HG03135 (cell line): ENCODE data around the gene CDH3.
"Not testable (repeated sequence)": the region's sequence is repeated elsewhere in the genome, so short reads cannot be mapped to it uniquely, and the experiment has no call there.

Experiments used
- ATAC-seq: cut with Tn5 transposase; IDR thresholded peaks from one replicate; pipeline ENCODE4 v1.9.1; 2021; ENCODE audit warnings: mild to moderate bottlenecking, moderate library complexity; ENCODE audit not compliant: unreplicated experiment

CDH3 gene

DNA sequence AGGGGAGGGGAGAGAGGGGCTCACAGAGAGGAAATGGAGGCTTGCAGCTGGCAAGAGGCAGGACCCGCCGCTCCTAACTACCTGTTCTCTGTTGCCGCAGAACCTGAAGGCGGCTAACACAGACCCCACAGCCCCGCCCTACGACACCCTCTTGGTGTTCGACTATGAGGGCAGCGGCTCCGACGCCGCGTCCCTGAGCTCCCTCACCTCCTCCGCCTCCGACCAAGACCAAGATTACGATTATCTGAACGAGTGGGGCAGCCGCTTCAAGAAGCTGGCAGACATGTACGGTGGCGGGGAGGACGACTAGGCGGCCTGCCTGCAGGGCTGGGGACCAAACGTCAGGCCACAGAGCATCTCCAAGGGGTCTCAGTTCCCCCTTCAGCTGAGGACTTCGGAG, 53.0 kb downstream of the CDH3 start:
- no peak for ATAC-seq

DNA sequence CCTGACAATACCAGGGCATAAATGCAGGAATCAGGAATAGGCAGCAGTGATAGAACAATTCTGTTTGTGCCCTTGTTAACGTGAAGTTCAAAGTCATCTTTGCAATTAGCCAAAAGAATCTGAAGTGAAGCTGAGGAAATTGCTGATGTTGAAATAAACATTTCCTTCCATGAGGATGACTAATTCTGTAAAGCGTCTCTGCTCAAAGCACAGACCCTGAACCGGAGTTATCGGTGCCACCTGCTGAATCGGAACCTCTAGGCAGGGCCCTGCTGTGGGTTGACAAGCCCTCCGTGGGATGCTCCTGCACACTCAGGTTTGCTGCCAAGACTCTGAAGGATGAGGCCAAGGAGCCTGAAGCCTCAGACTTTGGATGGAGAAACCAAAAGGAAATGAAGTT, 55.0 kb downstream of the CDH3 start:
- ATAC-seq: no peak

DNA sequence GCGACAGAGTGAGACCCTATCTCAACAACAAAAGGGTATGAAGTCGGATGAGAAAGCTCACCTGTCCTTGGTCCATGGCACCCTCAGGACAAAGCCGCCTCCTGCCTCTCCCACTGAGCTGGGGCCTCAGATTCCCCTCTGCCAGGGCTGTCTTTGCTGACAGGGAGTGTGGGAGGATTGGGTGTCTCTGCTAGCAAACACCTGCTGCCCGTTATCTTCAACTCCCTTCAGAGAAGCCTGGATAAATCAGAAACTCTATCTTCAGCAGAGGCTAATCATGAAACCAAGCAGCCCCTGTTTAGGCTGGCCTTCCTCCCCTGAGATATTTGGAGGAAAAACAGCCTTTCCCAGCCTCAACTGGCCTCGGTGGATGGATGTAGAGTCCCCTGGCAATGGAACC, 55.7 kb downstream of the CDH3 start:
- no peak for ATAC-seq

DNA sequence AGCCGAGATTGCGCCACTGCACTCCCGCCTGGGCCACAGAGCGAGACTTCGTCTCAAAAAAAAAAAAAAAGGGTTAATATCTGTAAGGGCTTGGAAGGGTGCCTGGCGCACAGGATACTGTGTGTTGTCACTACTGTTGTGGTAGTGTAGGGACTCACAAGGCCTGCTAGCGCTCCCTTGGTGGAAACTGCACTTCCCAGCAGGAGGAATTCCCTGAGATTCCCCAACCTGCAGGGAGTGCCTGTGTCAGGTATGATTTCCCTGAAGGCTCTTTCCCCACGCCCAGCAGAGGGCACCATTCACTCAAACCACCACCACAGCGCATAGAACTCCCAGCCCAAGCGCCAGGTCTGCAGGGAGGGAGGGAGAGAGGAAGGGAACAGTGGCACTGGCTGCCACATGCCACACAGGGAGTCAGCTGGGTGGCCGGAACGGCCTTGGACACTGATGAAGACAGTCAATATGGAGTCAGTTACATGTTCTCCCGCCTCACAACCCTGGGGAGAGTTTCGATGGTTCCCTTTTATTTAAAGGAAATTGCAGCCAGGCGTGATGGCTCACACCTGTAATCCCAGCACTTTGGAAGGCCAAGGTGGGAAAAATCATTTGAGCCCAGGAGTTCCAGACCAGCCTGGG, 59.2 kb downstream of the CDH3 start:
- no peak for ATAC-seq

- ATAC-seq: no peak
These were observed 62.4 kb downstream of the CDH3 start for GRCh38 chr16:68707340-68708152.

- no peak for ATAC-seq
These were observed 65.1 kb downstream of the CDH3 start for GRCh38 chr16:68710211-68710610.

GRCh38 chr16:68711421-68712139, 66.5 kb downstream of the CDH3 start:
- ATAC-seq: no peak

GRCh38 chr16:68713361-68713760, 68.3 kb downstream of the CDH3 start:
- ATAC-seq: no peak

DNA sequence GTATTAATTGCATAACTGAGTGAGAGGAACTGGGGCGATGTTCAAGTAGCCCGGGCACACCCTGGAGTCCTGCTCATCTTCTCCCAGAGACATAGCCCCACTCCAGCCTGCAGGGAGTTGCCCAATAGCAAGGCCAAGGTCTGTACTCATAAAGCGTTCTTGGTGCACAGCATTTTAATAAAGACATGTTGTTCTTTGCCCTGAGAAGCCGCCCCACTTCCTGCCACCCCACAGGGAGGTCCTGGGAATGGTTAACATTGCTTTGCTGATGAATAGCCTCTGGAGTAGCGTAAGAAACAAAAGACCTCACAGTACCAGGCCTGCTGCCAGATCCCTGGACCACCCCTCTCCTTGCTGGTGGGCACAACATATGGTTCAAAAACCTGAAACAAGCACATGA, 70.4 kb downstream of the CDH3 start:
- no peak for ATAC-seq

DNA sequence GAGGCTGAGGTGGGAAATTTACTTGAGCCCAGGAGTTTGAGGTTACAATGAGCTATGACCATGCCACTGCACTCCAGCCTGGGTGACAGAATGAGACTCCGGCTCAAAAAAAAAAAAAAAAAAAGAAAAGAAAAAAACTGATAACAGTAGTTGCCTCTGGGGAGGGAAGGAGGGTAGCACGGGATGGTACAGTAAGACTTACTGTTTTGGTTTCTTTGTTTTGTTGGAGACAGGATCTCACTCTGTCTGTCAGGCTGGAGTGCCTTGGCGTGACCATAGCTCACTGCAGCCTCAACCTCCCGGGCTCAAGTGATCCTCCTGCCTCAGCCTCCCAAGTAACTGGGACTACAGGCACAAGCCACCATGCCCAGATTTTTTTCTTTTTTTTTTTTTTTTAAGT, 71.4 kb downstream of the CDH3 start:
- ATAC-seq: not testable (repeated sequence)

DNA sequence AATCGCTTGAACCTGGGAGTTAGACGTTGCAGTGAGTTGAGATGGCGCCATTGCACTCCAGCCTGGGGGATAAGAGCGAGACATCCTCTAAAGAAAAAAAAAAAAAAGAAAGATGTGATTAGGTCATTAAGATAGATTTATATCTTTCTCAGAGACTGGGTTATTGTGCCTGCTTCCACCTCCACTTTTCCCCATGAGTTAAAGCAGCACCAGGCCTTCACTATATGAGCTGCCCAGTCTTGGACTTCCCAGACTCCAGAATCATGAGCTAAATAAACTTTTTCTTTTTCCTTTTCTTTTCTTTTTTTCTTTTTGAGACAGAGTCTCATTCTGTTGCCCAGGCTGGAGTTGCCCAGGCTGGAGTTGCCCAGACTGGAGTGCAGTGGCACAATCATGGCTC, 72.6 kb downstream of the CDH3 start:
- ATAC-seq: no peak

DNA sequence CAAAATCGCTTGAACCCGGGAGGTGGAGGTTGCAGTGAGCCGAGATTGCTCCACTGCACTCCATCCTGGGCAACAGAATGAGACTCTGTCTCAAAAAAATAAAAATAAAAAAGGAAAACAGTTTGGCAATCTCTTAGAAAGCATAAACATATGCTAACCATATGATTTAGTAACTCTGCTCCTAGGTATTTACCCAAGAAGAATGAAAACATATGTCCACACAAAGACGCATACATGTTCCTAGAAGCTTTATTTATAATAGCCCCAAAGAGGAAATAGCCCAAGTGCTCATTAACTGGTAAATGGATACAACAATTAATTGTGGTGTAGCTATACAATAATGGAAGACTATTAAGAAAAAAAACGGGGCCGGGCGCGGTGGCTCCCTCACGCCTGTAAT, 73.5 kb downstream of the CDH3 start:
- ATAC-seq: no peak

DNA sequence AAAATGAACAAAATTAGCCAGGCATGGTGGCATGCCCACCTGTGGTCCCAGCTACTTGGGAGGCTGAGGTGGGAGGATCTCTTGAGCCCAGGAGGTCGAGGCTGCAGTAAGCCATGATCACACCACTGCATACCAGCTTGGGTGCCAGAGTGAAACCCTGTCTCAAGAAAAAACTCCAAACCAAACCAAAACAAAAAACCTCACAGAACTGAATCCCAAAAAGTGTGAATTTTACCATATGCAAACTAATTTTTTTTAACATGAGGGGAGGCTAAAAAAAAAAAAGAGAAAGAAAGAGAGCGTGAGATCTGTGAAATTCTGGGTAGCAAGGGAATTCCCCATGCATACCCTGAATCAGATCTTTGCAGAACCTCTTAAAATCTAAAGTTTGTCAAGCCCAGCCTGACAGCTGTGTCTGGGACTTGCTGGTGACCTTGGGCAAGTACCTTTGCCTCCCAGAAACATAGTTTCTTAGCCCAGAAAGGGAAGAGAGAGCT, 74.9 kb downstream of the CDH3 start:
- ATAC-seq: peak; percentile 69

DNA sequence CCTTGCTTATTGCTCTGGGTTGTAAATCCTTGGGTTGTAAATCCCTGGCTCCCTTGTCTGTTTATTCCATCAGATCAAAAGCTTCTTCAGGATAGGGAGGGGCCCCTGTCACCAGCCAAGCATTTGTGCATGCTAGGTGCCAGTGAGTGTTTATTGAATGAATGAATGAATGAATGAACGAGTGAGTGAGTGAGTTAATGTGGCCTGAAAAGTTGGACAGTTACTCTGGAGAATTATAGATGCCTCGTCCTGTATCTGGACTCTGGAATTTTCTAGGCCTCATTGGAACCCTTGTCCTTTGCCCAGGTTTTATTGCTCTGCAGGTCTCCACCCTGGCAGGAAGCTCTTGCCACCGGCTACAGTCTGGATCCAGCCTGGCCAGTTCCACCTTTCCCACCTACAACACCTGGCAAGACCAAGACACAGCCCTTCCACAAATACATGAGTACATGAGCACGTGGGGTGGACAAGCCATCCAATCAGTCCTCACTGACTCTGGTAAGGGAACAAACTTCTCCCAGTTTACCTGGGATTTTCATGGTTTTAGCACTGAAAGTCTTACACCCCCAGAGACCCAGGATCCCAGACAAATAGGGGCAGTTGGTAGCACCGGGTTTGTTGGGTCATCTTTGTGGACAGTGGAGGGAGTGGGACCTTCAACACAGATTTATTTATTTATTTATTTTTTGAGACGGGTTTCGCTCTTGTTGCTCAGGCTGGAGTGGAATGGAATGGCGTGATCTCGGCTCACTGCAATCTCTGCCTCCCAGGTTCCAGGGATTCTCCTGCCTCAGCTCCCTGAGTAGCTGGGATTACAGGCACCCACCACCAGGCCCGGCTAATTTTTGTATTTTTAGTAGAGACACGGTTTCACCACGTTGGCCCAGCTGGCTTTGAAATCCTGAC, 77.3 kb downstream of the CDH3 start:
- no peak for ATAC-seq

GRCh38 chr16:68724797-68725196, 79.7 kb downstream of the CDH3 start:
- no peak for ATAC-seq

- no peak for ATAC-seq
These were observed 83.4 kb downstream of the CDH3 start for GRCh38 chr16:68728523-68728922.

DNA sequence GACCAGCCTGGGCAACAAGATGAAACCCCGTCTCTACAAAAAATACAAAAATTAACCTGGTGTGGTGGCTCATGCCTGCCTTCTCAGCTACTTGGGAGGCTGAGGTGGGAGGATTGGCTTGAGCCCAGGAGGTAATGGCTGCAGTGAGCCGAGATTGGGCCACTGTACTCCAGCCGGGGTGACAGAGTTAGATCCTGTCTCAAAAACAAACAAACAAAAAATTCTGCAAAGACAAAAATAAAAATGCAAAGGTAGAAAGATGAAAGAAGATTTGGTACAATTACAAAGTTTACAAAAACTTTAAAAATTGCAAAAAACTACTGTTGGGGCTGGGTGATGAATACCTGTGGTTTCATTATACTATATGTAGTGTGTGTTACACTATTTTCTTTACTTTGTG, 86.5 kb downstream of the CDH3 start:
- ATAC-seq: no peak

- no peak for ATAC-seq
These were observed 87.1 kb downstream of the CDH3 start for GRCh38 chr16:68732042-68732680.

DNA sequence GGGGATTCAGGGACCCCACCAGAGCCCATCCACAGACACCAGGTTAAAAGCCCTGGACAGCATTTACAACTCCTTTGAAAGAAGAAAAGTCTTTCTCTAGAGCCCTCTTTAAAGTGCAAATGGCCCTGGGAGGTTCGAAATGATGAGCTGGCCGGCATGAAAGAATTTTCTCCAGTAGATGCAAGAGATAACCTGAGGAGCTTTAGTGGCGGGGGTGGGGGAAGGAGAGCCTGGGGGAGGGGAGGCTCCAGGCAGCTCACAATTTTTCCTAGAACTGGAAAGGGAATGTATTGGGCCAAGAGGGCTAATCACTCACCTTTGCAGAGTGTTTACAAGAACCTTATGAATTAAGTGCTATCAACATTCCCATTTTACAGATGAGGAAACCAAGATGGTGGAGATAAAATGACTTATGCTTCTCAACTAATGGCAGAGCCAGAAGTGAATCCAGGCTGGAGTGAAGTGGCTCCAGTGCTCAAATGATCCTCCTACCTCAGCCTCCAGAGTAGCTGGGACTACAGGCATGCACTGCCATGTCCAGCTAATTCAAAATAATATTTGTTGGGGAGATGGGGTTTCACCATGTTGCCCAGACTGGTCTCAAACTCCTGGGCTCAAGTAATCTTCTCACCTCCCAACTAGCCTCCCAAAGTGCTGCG, 87.8 kb downstream of the CDH3 start:
- no peak for ATAC-seq

GRCh38 chr16:68733570-68733969, 88.5 kb downstream of the CDH3 start:
- no peak for ATAC-seq
